WTC11 (cell line): ENCODE data around the gene TNRC18. TPM values are rescaled to one million over a fixed set of nuclear protein-coding genes. Genes with fewer than 3 reads are reported as not detected.
A peak's percentile ranks its signal among the peaks of the same experiment; 100 is the strongest.

Source experiments
- ATAC-seq: fragments of 200-7000 bp; cut with Tn5 transposase; 2 replicates; pipeline ENCODE4 v1.10.0; 2021; ENCODE audit warnings: mild to moderate bottlenecking, moderate library complexity
- CTCF ChIA-PET: fragments of 300-600 bp; sonication (Branson Sonifier 250); formaldehyde crosslinking; loops from one replicate; lab custom pipeline; 2021; ENCODE audit warnings: antibody characterized with exemption; lab: Charles Lee
- POLR2A ChIA-PET: fragments of 350-600 bp; sonication (Branson Sonifier 250); formaldehyde crosslinking; loops from one replicate; lab custom pipeline; 2021; ENCODE audit warnings: antibody characterized with exemption; lab: Charles Lee
- DNase-seq: peaks from one replicate; pipeline ENCODE4 v3.0.0; 2021; ENCODE audit warnings: low spot score
- H3K27ac Mint-ChIP-seq: 2 replicates; pipeline ENCODE4 v1.8.0; 2021; ENCODE audit warnings: mixed read lengths
- H3K27me3 Mint-ChIP-seq: 2 replicates; pipeline ENCODE4 v1.8.0; 2021; ENCODE audit warnings: low read depth, mild to moderate bottlenecking, moderate library complexity, mixed read lengths
- H3K36me3 Mint-ChIP-seq: 2 replicates; pipeline ENCODE4 v1.8.0; 2021; ENCODE audit warnings: mixed read lengths
- H3K4me1 Mint-ChIP-seq: 2 replicates; pipeline ENCODE4 v1.8.0; 2022; ENCODE audit warnings: mixed read lengths
- H3K4me3 Mint-ChIP-seq: 2 replicates; pipeline ENCODE4 v1.8.0; 2021; ENCODE audit warnings: mild to moderate bottlenecking, moderate library complexity, mixed read lengths
- H3K9me3 Mint-ChIP-seq: 2 replicates; pipeline ENCODE4 v1.8.0; 2021; ENCODE audit warnings: mixed read lengths
- AFF4 ChIP-seq: sonication (generic); formaldehyde crosslinking; IDR thresholded peaks from 2 replicates; pipeline ENCODE4 v1.8.1; 2023; ENCODE audit warnings: mild to moderate bottlenecking, missing genetic modification reagents, borderline replicate concordance
- ATF2 ChIP-seq: sonication (generic); formaldehyde crosslinking; IDR thresholded peaks from 2 replicates; pipeline ENCODE4 v1.8.1; 2022; ENCODE audit warnings: low read depth, missing genetic modification reagents, borderline replicate concordance
- ATF3 ChIP-seq: sonication (generic); formaldehyde crosslinking; conservative IDR thresholded peaks from 2 replicates; pipeline ENCODE4 v1.8.1; 2022; ENCODE audit warnings: mild to moderate bottlenecking, missing genetic modification reagents
- CBFB ChIP-seq: sonication (generic); formaldehyde crosslinking; IDR thresholded peaks from 2 replicates; pipeline ENCODE4 v1.8.1; 2022; ENCODE audit warnings: mild to moderate bottlenecking, low read depth, missing genetic modification reagents
- CREM ChIP-seq: sonication (generic); formaldehyde crosslinking; IDR thresholded peaks from 2 replicates; pipeline ENCODE4 v1.8.1; 2022; ENCODE audit warnings: mild to moderate bottlenecking, missing genetic modification reagents, moderate library complexity
- ESRRA ChIP-seq: sonication (generic); formaldehyde crosslinking; IDR thresholded peaks from 2 replicates; pipeline ENCODE4 v1.8.1; 2022; ENCODE audit warnings: mild to moderate bottlenecking, missing genetic modification reagents, borderline replicate concordance
- ETV6 ChIP-seq: sonication (generic); formaldehyde crosslinking; IDR thresholded peaks from 2 replicates; pipeline ENCODE4 v1.8.1; 2022; ENCODE audit warnings: mild to moderate bottlenecking, missing genetic modification reagents
- FOXJ3 ChIP-seq: sonication (generic); formaldehyde crosslinking; IDR thresholded peaks from 2 replicates; pipeline ENCODE4 v1.9.0; 2021; ENCODE audit warnings: missing genetic modification reagents, mild to moderate bottlenecking, borderline replicate concordance
- FOXP1 ChIP-seq: sonication (generic); formaldehyde crosslinking; IDR thresholded peaks from 2 replicates; pipeline ENCODE4 v1.8.0; 2022; ENCODE audit warnings: missing genetic modification reagents, mild to moderate bottlenecking, moderate library complexity, borderline replicate concordance
- GRHL2 ChIP-seq: fragments of 250-450 bp; sonication (Bioruptor Pico); IDR thresholded peaks from 2 replicates; pipeline ENCODE4 v1.8.0; 2022; ENCODE audit warnings: mild to moderate bottlenecking, moderate library complexity; ENCODE audit not compliant: insufficient replicate concordance, severe bottlenecking
- JAZF1 ChIP-seq: fragments of 250-450 bp; sonication (Bioruptor Pico); IDR thresholded peaks from 2 replicates; pipeline ENCODE4 v1.9.0; 2021; ENCODE audit warnings: moderate library complexity, mild to moderate bottlenecking, inconsistent platforms
- MXD4 ChIP-seq: fragments of 250-450 bp; sonication (Bioruptor Pico); IDR thresholded peaks from 2 replicates; pipeline ENCODE4 v1.8.0; 2021; ENCODE audit warnings: mild to moderate bottlenecking, moderate library complexity, borderline replicate concordance
- NFATC4 ChIP-seq: fragments of 250-450 bp; sonication (Bioruptor Pico); IDR thresholded peaks from 2 replicates; pipeline ENCODE4 v1.9.0; 2021; ENCODE audit warnings: mild to moderate bottlenecking
- NFE2L1 ChIP-seq: sonication (generic); formaldehyde crosslinking; IDR thresholded peaks from 2 replicates; pipeline ENCODE4 v1.8.1; 2023; ENCODE audit warnings: missing genetic modification reagents
- PRDM15 ChIP-seq: sonication (generic); formaldehyde crosslinking; IDR thresholded peaks from 2 replicates; pipeline ENCODE4 v1.8.0; 2022; ENCODE audit warnings: missing genetic modification reagents
- RELA ChIP-seq: sonication (generic); formaldehyde crosslinking; IDR thresholded peaks from 2 replicates; pipeline ENCODE4 v1.8.1; 2022; ENCODE audit warnings: missing genetic modification reagents, mild to moderate bottlenecking, borderline replicate concordance
- SMAD4 ChIP-seq: sonication (generic); formaldehyde crosslinking; IDR thresholded peaks from 2 replicates; pipeline ENCODE4 v1.8.0; 2022; ENCODE audit warnings: mild to moderate bottlenecking, missing genetic modification reagents
- SP1 ChIP-seq: sonication (generic); formaldehyde crosslinking; conservative IDR thresholded peaks from 2 replicates; pipeline ENCODE4 v1.8.1; 2022; ENCODE audit warnings: missing genetic modification reagents
- TCF7 ChIP-seq: sonication (generic); formaldehyde crosslinking; IDR thresholded peaks from 2 replicates; pipeline ENCODE4 v1.8.0; 2022; ENCODE audit warnings: mild to moderate bottlenecking, low read depth, missing genetic modification reagents, moderate library complexity
- ZNF138 ChIP-seq: sonication (generic); formaldehyde crosslinking; conservative IDR thresholded peaks from 2 replicates; pipeline ENCODE4 v1.8.1; 2022; ENCODE audit warnings: mild to moderate bottlenecking, moderate library complexity, missing genetic modification reagents
- ZNF423 ChIP-seq: fragments of 250-450 bp; sonication (Bioruptor Pico); IDR thresholded peaks from 2 replicates; pipeline ENCODE4 v2.1.2; 2022; ENCODE audit warnings: mild to moderate bottlenecking, moderate library complexity
- ZNF512 ChIP-seq: sonication (generic); formaldehyde crosslinking; IDR thresholded peaks from 2 replicates; pipeline ENCODE4 v1.8.1; 2022; ENCODE audit warnings: missing genetic modification reagents, borderline replicate concordance
- total RNA-seq: library from RNA; stranded (reverse); gene quantifications from 3 replicates; pipeline ENCODE4 v1.2.3, GENCODE V29; 2021

Gene TNRC18
- total RNA-seq, 1 experiment from 2014 or later = 55.0 TPM

- ChIA-PET POLR2A (interaction anchor here (1.1 to 3.5 kb wide), 3 partner anchors 15 to 41 kb away, joined by 4 to 20 read pairs (median 6); partner anchors contain the start of gene TNRC18), CTCF (interaction anchor here (0.6 to 1.8 kb wide), 10 partner anchors 8 to 249 kb away, joined by 3 to 7 read pairs (median 4); no protein-coding TSS in a partner anchor)
- TF ChIP-seq ZNF423 (CRISPR knock-in tag) (peak; percentile 76), CBFB (CRISPR knock-in tag) (no peak), JAZF1 (no peak), MXD4 (CRISPR knock-in tag) (no peak), FOXP1 (peak; percentile 22; the same call in 1 of the 2 replicates), TCF7 (CRISPR knock-in tag) (no peak), GRHL2 (CRISPR knock-in tag) (no peak), NFATC4 (CRISPR knock-in tag) (no peak), ZNF138 (CRISPR knock-in tag) (no peak), SP1 (CRISPR knock-in tag) (peak; percentile 52), ZNF512 (no peak), ATF2 (CRISPR knock-in tag) (no peak), ATF3 (CRISPR knock-in tag) (no peak), PRDM15 (CRISPR knock-in tag) (no peak), ESRRA (no peak), CREM (no peak)
- peak overlapping the region; percentile 96 for H3K27ac Mint-ChIP-seq
- H3K36me3 Mint-ChIP-seq = peaks cover 6% of the 10 kb centered on the region; the same call in 1 of the 2 replicates
- peaks cover 7% of the 10 kb centered on the region for H3K9me3 Mint-ChIP-seq
- H3K4me3 Mint-ChIP-seq = peak overlapping the region; percentile 49
- peak; percentile 93 for ATAC-seq
- H3K4me1 Mint-ChIP-seq = peaks cover 34% of the 10 kb centered on the region
- peak; percentile 83 for DNase-seq
- H3K27me3 Mint-ChIP-seq = peaks cover 59% of the 10 kb centered on the region
Observed at GRCh38 chr7:5406957-5407945, 16.4 kb downstream of the TNRC18 start.

GRCh38 chr7:5404421-5404826 is 19.2 kb downstream of the TNRC18 start:
- no peak overlapping the region for H3K27ac Mint-ChIP-seq
- ChIA-PET POLR2A (interaction anchor here (0.6 kb wide), 1 partner anchor 15 kb away, joined by 6 read pairs; no protein-coding TSS in a partner anchor), CTCF (no interaction called here)
- H3K4me1 Mint-ChIP-seq = peaks cover 34% of the 10 kb centered on the region
- no peak overlapping the region for H3K4me3 Mint-ChIP-seq
- H3K27me3 Mint-ChIP-seq = peaks cover 44% of the 10 kb centered on the region
- no peaks in the 10 kb centered on the region for H3K36me3 Mint-ChIP-seq
- ATAC-seq = no peak
- no peak for DNase-seq
- no peaks in the 10 kb centered on the region for H3K9me3 Mint-ChIP-seq
- TF ChIP-seq AFF4 (CRISPR knock-in tag) (no peak), CBFB (CRISPR knock-in tag) (no peak), ZNF423 (CRISPR knock-in tag) (no peak), SMAD4 (CRISPR knock-in tag) (no peak), FOXJ3 (CRISPR knock-in tag) (no peak), ETV6 (CRISPR knock-in tag) (no peak), RELA (CRISPR knock-in tag) (no peak), ESRRA (no peak), NFE2L1 (CRISPR knock-in tag) (no peak), SP1 (CRISPR knock-in tag) (no peak)
